HepG2 (cell line): ENCODE results near the gene PRM2.

Source experiments
- HMG20A ChIP-seq: IDR thresholded peaks from 2 replicates; pipeline ENCODE4 v1.6.1; 2016; ENCODE audit warnings: borderline replicate concordance
- POLR2AphosphoS5 ChIP-seq: IDR thresholded peaks from 2 replicates; pipeline ENCODE4 v1.6.1; 2012; ENCODE audit warnings: low read depth, low read length
- RFX5 ChIP-seq: IDR thresholded peaks from 2 replicates; pipeline ENCODE4 v1.6.1; 2011; ENCODE audit warnings: low read depth, low read length, improper control_type of control experiment
- SP1 ChIP-seq, 2 experiments: fragments of 450-650 bp in 1 of 2; sonication (generic) in 1 of 2; formaldehyde crosslinking in 1 of 2; IDR thresholded peaks; 2 replicates each; pipeline versions ENCODE4 v1.4.0 to v1.6.1; 2016 to 2020; ENCODE audit warnings: missing genetic modification reagents in 1 of 2
- SP140L ChIP-seq: sonication (generic); formaldehyde crosslinking; IDR thresholded peaks from 2 replicates; pipeline ENCODE4 v1.4.0; 2020; ENCODE audit warnings: missing genetic modification reagents, borderline replicate concordance
- ZKSCAN1 ChIP-seq: fragments of 150-350 bp; IDR thresholded peaks from 2 replicates; pipeline ENCODE4 v1.6.1; 2014; ENCODE audit warnings: low read length

GRCh38 chr16:11316331-11317015 lies 40.2 kb upstream of the PRM2 start:
- TF ChIP-seq ZKSCAN1: no peak
- TF ChIP-seq SP140L: no peak
- TF ChIP-seq SP1 (IDR thresholded peaks at IDR 0.05): no peak
- TF ChIP-seq SP1 (CRISPR knock-in tag; IDR thresholded peaks at IDR 0.05): no peak
- no peak for TF ChIP-seq RFX5
- no peak for TF ChIP-seq HMG20A (CRISPR knock-in tag)
- no peak for TF ChIP-seq POLR2AphosphoS5
